ENCODE data around the gene SAPCD1. TPM values are rescaled to one million over a fixed set of nuclear protein-coding genes. Genes with fewer than 3 reads are reported as not detected.

Gene SAPCD1
- total and polyA plus RNA-seq, 10 of the 15 experiments (the other 5 are each of a cell fraction or from before 2014, with no cell fraction given), result 1.6 to 13.0 (median 5.4) TPM

- TF ChIP-seq ATF2 (IDR thresholded peaks at IDR 0.05; ENCODE audit: low read length), result no peak
- peak; percentile 57 for TF ChIP-seq POLR2A (IDR thresholded peaks at IDR 0.05; ENCODE audit: low read depth, low read length)
- TF ChIP-seq POLR2AphosphoS2 (IDR thresholded peaks at IDR 0.05; ENCODE audit: low read depth, low read length), result 0 out of 2 replicates have a peak, but pooled peaks have one; percentile 28
- TF ChIP-seq IRF3 (IDR thresholded peaks at IDR 0.05), result no peak
- no peak for TF ChIP-seq SPI1 (IDR thresholded peaks at IDR 0.05; ENCODE audit: borderline replicate concordance, insufficient read depth, low read depth, low read length)
- TF ChIP-seq BCL3 (IDR thresholded peaks at IDR 0.05; ENCODE audit: borderline replicate concordance, insufficient read depth, low read depth, low read length, poor library complexity, severe bottlenecking), result peak; percentile 42
- TF ChIP-seq MEF2B (IDR thresholded peaks at IDR 0.05; ENCODE audit: partially characterized antibody, poor library complexity, severe bottlenecking), result no peak
- no peak; the same call in 1 of the 2 replicates for TF ChIP-seq YY1 (IDR thresholded peaks at IDR 0.05; ENCODE audit: low read depth, low read length)
- no peak for TF ChIP-seq SUZ12 (IDR thresholded peaks at IDR 0.05; ENCODE audit: unreplicated experiment)
- TF ChIP-seq CREB1 (IDR thresholded peaks at IDR 0.05; ENCODE audit: low read depth), result no peak
- TF ChIP-seq BHLHE40 (IDR thresholded peaks at IDR 0.05; ENCODE audit: borderline replicate concordance in 1 of 2, low read depth in 2 of 2, low read length in 1 of 2), result no peak
- no peak for TF ChIP-seq PRDM15 (CRISPR knock-in tag; IDR thresholded peaks at IDR 0.05)
Measured at GRCh38 chr6:31729979-31730630, 32.4 kb upstream of the SAPCD1 start (continued).

Measured in GM12878 (cell line).